ENCODE data around the gene TSPAN18. TPM values are rescaled to one million over a fixed set of nuclear protein-coding genes. Genes with fewer than 3 reads are reported as not detected.

The TSPAN18 gene
- total RNA-seq, 2 donors from 2014 or later = 3.4 to 13.4 TPM

- H3K9me3 ChIP-seq = no peaks in the 10 kb centered on the region
- H3K4me3 ChIP-seq = no peak overlapping the region
- peaks cover 4% of the 10 kb centered on the region for H3K27me3 ChIP-seq
- no peak for TF ChIP-seq CTCF (IDR thresholded peaks at IDR 0.05)
- no peaks in the 10 kb centered on the region for H3K36me3 ChIP-seq
- intact Hi-C loops (cut with DNase I) = loop anchor here (5.0 to 10.0 kb wide), 3 partner anchors 104 to 379 kb away; no protein-coding TSS in a partner anchor
- H3K4me1 ChIP-seq = no peaks in the 10 kb centered on the region
- H3K9ac ChIP-seq (ENCODE audit: low read depth in 2 of 2, low read length in 2 of 2) = no peak overlapping the region
- no peak for DNase-seq
- H3K27ac ChIP-seq = no peak overlapping the region
Observed at GRCh38 chr11:44728491-44728910, 1.7 kb downstream of the TSPAN18 start.

- no peaks in the 10 kb centered on the region for H3K9me3 ChIP-seq
- no peak for DNase-seq
- peaks cover 4% of the 10 kb centered on the region for H3K27me3 ChIP-seq
- no peaks in the 10 kb centered on the region for H3K36me3 ChIP-seq
- H3K4me1 ChIP-seq = no peaks in the 10 kb centered on the region
- intact Hi-C loops (cut with DNase I) = loop anchor here (5.0 to 10.0 kb wide), 3 partner anchors 104 to 378 kb away; no protein-coding TSS in a partner anchor
- H3K9ac ChIP-seq (ENCODE audit: low read depth in 2 of 2, low read length in 2 of 2) = no peak overlapping the region
- peak overlapping the region; percentile 12 for H3K27ac ChIP-seq
- TF ChIP-seq CTCF (IDR thresholded peaks at IDR 0.05) = no peak
- H3K4me3 ChIP-seq = no peak overlapping the region
Observed at GRCh38 chr11:44729063-44729462, 2.3 kb downstream of the TSPAN18 start.

- Histone ChIP-seq H3K27me3 (peaks cover 4% of the 10 kb centered on the region), H3K4me1 (no peaks in the 10 kb centered on the region), H3K36me3 (no peaks in the 10 kb centered on the region), H3K27ac (no peak overlapping the region), H3K9me3 (no peaks in the 10 kb centered on the region), H3K4me3 (no peak overlapping the region), H3K9ac (ENCODE audit: low read depth in 2 of 2, low read length in 2 of 2) (no peak overlapping the region)
- no peak for TF ChIP-seq CTCF (IDR thresholded peaks at IDR 0.05)
- no peak for DNase-seq
- intact Hi-C loops (cut with DNase I) = loop anchor here (5.0 to 10.0 kb wide), 3 partner anchors 105 to 378 kb away; no protein-coding TSS in a partner anchor
Observed at GRCh38 chr11:44729713-44730112, 3.0 kb downstream of the TSPAN18 start.

- Histone ChIP-seq H3K27ac (no peak overlapping the region), H3K9me3 (no peaks in the 10 kb centered on the region)
Observed at GRCh38 chr11:44730775-44731174, 4.0 kb downstream of the TSPAN18 start.

GRCh38 chr11:44731685-44732430 is 5.1 kb downstream of the TSPAN18 start:
- Histone ChIP-seq H3K4me3 (no peak overlapping the region), H3K27ac (no peak overlapping the region), H3K4me1 (no peaks in the 10 kb centered on the region), H3K36me3 (no peaks in the 10 kb centered on the region), H3K27me3 (peaks cover 4% of the 10 kb centered on the region), H3K9ac (ENCODE audit: low read depth in 2 of 2, low read length in 2 of 2) (no peak overlapping the region), H3K9me3 (no peaks in the 10 kb centered on the region)
- no peak for DNase-seq
- no peak for TF ChIP-seq CTCF (IDR thresholded peaks at IDR 0.05)
- intact Hi-C loops (cut with DNase I) = no loop called here

More at GRCh38 chr11:44730775-44731174, 4.0 kb downstream of the TSPAN18 start:
- Histone ChIP-seq H3K9ac (ENCODE audit: low read depth in 2 of 2, low read length in 2 of 2) (no peak overlapping the region), H3K36me3 (no peaks in the 10 kb centered on the region), H3K4me3 (no peak overlapping the region), H3K4me1 (no peaks in the 10 kb centered on the region), H3K27me3 (peaks cover 4% of the 10 kb centered on the region)
- DNase-seq = no peak
- no peak for TF ChIP-seq CTCF (IDR thresholded peaks at IDR 0.05)
- intact Hi-C loops (cut with DNase I) = no loop called here

Data from colonic mucosa (tissue), 4 donors.